Stimulated activated memory B cell treated with anti-CD40 and anti-IgM and Interleukin-4, amounts not matched to agents 10 μg/mL and 1 μg/mL and 100 μg/mL, for 72 hours (primary cell): ENCODE results near the gene PARD3.

ENCODE experiments used
- ATAC-seq: fragments of 150-1000 bp; cut with Tn5 transposase; 2 replicates; pipeline ENCODE4 v1.10.0; 2021
- H3K27ac Mint-ChIP-seq: one replicate; pipeline ENCODE4 v1.8.0; 2022; ENCODE audit warnings: mild to moderate bottlenecking, mixed read lengths
- H3K27me3 Mint-ChIP-seq: one replicate; pipeline ENCODE4 v1.8.0; 2022; ENCODE audit warnings: mixed read lengths
- H3K36me3 Mint-ChIP-seq: one replicate; pipeline ENCODE4 v1.8.0; 2022; ENCODE audit warnings: mixed read lengths
- H3K4me1 Mint-ChIP-seq: one replicate; pipeline ENCODE4 v1.8.0; 2022; ENCODE audit warnings: mixed read lengths
- H3K4me3 Mint-ChIP-seq: one replicate; pipeline ENCODE4 v1.8.0; 2022; ENCODE audit warnings: mild to moderate bottlenecking, moderate library complexity, mixed read lengths
- H3K9me3 Mint-ChIP-seq: one replicate; pipeline ENCODE4 v1.8.0; 2022; ENCODE audit warnings: mixed read lengths

Gene PARD3

DNA sequence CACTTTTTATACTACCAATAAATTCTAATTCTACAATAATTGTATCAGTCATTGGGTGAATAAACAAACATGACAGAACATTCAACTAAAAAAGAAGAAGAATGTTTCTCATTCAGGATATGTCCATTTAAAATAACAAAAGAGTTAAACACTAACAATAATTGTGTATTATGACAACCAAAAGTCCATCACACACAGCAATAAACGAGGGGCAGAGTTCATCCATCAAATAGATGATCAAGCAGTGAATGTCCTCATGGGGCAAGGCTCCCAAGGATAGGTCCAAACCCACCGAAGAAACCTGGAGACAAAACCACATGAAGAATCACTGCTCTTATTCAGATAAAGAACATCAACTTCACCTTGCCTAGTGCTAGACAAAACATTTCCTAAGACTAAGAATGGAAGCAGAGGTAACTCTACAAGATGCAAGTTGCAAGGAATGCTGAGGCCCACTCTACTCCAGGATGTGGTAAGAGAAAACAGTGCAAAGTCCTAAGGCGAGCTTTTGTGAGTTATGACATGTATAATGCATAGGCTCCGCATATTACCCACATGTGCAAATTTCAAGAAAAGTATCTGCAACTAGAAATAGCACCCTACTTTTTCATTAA, 115.1 kb downstream of the PARD3 start:
- H3K27me3 Mint-ChIP-seq, result no peaks in the 10 kb centered on the region
- H3K9me3 Mint-ChIP-seq, result peaks cover 5% of the 10 kb centered on the region
- no peak overlapping the region for H3K27ac Mint-ChIP-seq
- no peaks in the 10 kb centered on the region for H3K4me1 Mint-ChIP-seq
- ATAC-seq, result no peak
- H3K36me3 Mint-ChIP-seq, result no peaks in the 10 kb centered on the region
- no peak overlapping the region for H3K4me3 Mint-ChIP-seq

DNA sequence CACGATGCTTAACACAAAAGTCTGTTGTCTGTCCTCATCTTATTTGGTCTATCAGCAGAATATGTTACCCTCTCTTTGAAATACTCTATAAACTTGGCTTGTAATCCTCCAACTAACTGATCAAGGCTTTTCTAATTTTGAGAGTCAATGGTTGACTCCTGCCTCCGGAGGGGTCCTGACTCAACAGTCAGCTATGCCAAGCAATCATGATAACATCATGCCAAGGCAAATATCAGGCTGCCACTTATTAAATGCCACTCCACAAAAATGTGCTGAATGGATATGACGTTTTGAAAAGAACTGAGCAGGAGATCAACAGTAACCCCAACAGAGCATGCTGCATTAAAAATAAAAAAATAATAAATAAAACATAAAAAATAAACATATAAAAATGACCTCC, 116.1 kb downstream of the PARD3 start:
- no peak overlapping the region for H3K4me3 Mint-ChIP-seq

DNA sequence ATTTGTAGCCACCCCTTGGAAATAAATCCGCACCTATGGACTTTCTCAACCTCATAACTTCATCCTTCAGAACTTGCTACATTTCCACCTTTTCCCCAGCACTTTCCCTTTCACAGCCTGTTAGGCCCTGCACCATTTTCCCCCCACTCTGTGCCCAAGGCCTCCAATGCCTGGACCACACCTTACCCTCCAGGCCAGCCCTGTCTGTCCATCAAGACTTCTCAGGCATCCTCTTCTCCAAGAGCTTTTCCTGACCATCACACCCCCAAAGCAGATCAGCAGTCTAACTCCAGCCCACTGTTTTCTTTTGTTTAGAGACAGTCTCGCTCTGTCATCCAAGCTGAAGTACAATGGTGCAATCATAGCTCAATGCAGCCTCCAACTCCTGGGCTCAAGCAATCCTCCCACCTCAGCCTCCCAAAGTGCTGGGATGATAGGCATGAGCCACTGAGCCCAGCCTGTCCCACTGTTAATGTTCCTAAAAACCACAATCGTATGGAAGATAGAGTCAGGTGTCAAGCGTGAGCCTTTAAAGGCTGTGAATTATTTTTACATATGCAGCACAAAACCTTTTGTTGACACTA, 116.8 kb downstream of the PARD3 start:
- H3K27ac Mint-ChIP-seq, result no peak overlapping the region
- H3K4me1 Mint-ChIP-seq, result no peaks in the 10 kb centered on the region
- no peaks in the 10 kb centered on the region for H3K36me3 Mint-ChIP-seq
- H3K9me3 Mint-ChIP-seq, result peaks cover 5% of the 10 kb centered on the region
- ATAC-seq, result no peak
- H3K4me3 Mint-ChIP-seq, result no peak overlapping the region
- no peaks in the 10 kb centered on the region for H3K27me3 Mint-ChIP-seq

More for the DNA sequence above, 116.1 kb downstream of the PARD3 start:
- no peak overlapping the region for H3K27ac Mint-ChIP-seq
- H3K4me1 Mint-ChIP-seq, result no peaks in the 10 kb centered on the region
- peaks cover 5% of the 10 kb centered on the region for H3K9me3 Mint-ChIP-seq
- ATAC-seq, result no peak
- no peaks in the 10 kb centered on the region for H3K27me3 Mint-ChIP-seq
- no peaks in the 10 kb centered on the region for H3K36me3 Mint-ChIP-seq

DNA sequence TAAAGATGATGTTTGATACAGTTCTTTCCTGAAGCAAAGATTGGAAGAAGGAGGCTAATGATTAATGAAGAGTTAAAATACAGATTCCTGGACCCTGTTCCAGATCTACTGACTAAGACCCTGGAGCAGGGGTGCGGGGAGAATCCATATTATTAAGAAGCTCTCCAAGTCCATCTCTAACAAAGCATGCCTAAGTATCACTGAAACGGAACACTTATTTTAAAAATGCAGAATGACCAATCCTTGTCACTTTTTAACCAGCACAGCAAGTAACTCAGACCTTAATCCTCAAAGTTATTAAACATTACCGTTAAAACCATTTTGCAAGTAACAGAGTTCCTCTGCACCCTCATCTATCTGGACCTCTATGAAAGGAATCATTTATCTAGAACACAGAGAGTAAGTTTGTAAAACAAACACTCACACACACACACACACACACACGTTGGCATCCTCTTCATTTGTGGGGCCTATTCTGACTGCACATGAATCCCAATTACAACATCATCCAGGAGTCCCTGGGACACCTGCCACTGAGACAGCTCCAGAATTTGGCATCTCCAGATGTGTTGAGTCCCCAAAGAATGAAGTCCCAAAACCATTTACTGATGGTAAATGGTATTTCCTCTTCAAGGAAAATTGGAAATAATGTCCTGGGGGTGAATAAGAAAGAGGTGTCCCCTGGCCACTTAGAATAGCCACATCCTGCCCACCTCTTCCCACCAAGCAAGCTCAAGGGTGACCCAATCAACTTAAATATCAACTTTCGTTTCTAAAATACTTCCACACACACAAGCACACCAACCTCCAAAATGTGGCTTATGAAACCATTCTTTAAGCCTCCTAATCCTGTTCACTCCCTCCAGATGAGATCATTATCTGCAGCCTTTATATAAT, 117.5 kb downstream of the PARD3 start:
- H3K4me3 Mint-ChIP-seq, result no peak overlapping the region
- no peaks in the 10 kb centered on the region for H3K36me3 Mint-ChIP-seq
- no peaks in the 10 kb centered on the region for H3K4me1 Mint-ChIP-seq
- peaks cover 3% of the 10 kb centered on the region for H3K9me3 Mint-ChIP-seq
- H3K27ac Mint-ChIP-seq, result no peak overlapping the region
- H3K27me3 Mint-ChIP-seq, result no peaks in the 10 kb centered on the region
- ATAC-seq, result no peak

DNA sequence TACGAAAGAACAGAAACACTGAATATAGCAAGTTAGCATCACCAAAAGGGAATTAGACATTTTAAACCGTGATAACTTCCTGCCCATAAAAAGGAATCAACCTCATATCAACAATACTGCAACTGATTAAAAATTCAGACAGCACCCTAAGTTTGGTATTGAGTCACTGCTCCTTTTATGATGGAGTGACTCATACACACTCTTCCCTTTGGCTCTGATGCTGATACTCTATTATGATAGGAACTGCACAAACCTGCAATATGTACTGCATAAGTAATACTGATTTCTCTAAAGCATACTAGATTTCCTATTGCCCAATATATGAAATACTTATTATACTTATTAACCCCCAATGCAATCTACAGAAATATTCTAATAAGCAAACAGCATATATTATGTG, 118.7 kb downstream of the PARD3 start:
- Mint-ChIP-seq H3K36me3 (no peaks in the 10 kb centered on the region), H3K4me1 (no peaks in the 10 kb centered on the region), H3K27me3 (no peaks in the 10 kb centered on the region), H3K9me3 (peaks cover 4% of the 10 kb centered on the region), H3K27ac (no peak overlapping the region), H3K4me3 (no peak overlapping the region)
- no peak for ATAC-seq

DNA sequence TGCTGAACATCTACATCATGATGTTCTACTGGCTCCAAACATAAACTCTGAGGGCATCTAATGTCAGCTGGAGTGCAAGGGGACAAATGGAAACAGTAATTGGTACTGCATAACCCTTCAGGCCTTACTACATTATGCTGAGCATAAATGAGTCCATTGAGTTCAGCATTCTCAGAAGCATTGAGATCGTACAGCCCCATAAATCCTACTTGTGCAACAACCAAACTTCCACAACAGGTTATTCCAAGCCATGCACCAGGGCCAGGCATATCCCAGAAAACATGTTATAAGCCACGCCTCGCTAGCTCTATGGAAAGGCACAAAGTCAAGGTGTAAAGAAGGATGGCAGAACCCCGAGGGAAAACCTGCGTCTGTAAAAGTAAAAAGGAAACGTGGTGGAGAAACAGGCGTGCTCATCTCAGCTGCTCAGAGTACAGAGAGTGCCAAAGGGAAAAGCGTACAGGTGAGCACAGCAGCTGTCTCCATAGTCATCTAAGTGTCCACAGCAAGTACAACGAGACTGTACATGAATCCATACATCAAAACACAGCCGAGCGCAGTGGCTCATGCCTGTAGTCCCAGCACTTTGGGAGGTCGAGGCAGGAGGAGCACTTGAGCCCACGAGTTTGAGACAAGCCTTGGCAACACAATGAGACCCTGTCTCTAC, 124.6 kb downstream of the PARD3 start:
- Mint-ChIP-seq H3K4me1 (no peaks in the 10 kb centered on the region), H3K27me3 (no peaks in the 10 kb centered on the region), H3K36me3 (no peaks in the 10 kb centered on the region), H3K4me3 (no peak overlapping the region), H3K9me3 (peaks cover 5% of the 10 kb centered on the region), H3K27ac (no peak overlapping the region)
- ATAC-seq, result no peak

DNA sequence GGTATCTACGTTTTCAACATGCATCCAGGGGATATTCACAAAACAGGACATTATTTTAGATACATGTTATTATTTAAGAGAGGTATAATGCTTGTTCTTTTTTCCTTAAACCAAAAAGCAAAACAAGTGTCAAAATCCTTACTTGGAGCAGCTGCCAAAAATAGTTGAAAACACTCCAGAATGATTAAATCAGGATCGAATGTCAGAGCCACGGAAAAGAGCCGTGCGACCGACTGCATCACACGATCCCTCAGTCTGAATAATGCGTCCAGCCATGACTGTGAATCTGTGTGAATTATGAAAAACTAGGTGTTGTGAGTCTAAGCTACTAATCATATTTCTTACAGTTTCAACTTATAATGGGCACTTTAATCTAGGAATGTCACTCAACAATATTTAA, 126.0 kb downstream of the PARD3 start:
- Mint-ChIP-seq H3K4me1 (no peaks in the 10 kb centered on the region), H3K4me3 (no peak overlapping the region), H3K9me3 (peaks cover 5% of the 10 kb centered on the region), H3K36me3 (no peaks in the 10 kb centered on the region), H3K27ac (no peak overlapping the region), H3K27me3 (no peaks in the 10 kb centered on the region)
- ATAC-seq, result no peak

DNA sequence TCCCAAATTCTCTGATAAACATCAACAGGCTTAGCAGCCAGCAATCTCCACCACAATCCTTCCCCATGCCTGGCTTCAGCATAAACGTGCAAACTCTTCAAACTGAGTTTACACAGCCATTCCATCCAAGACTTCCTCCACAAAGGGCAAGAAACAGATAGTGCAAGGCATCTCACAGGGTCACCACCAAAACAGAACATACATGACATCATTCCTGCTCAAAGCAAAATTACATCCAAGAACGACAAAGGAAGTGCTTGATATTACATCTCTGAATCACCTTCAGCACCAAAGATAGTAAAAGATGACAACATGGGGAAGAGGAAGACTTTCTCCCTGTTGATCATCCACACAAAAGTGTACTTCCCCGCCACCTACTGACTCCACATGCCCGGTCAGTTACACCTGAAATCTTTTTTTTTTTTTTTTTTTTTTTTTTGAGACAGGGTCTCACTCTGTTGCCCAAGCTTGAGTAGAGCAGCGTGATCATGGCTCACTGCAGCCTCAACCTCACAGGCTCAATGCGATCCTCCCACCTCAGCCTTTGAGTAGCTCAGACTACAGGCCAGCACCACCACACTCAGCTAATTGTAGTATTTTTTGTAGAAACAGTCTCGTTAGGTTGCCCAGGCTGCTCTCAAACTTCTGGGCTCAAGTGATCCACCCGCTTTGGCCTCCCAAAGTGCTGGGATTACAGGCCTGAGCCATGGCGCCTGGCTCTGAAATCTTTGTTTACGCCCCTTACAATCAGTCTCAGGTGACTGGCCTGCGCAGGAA, 127.5 kb downstream of the PARD3 start:
- H3K9me3 Mint-ChIP-seq, result peaks cover 5% of the 10 kb centered on the region
- no peaks in the 10 kb centered on the region for H3K4me1 Mint-ChIP-seq
- H3K27me3 Mint-ChIP-seq, result no peaks in the 10 kb centered on the region
- H3K36me3 Mint-ChIP-seq, result no peaks in the 10 kb centered on the region
- no peak for ATAC-seq
- no peak overlapping the region for H3K4me3 Mint-ChIP-seq
- H3K27ac Mint-ChIP-seq, result no peak overlapping the region

DNA sequence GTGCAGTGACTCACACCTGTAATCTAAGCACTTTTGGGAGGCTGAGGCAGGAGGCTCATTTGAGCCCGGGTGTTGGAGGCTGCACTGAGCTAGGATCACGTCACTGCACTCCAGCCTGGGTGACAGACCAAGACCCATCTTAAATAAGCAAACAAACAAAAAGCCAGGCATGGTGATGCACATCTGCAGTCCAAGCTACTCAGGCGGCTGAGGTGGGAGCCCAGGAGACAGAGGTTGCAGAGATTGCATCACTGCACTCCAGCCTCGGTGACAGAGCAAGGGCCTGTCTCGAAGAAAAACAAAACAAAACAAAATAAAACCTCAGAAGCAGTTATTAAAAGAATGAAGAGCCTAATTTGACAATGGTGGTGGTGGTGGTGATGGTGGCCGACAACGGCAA, 132.5 kb downstream of the PARD3 start:
- H3K27ac Mint-ChIP-seq, result no peak overlapping the region
- no peaks in the 10 kb centered on the region for H3K36me3 Mint-ChIP-seq
- no peaks in the 10 kb centered on the region for H3K4me1 Mint-ChIP-seq
- peaks cover 7% of the 10 kb centered on the region for H3K27me3 Mint-ChIP-seq
- H3K4me3 Mint-ChIP-seq, result no peak overlapping the region
- ATAC-seq, result no peak
- no peaks in the 10 kb centered on the region for H3K9me3 Mint-ChIP-seq

DNA sequence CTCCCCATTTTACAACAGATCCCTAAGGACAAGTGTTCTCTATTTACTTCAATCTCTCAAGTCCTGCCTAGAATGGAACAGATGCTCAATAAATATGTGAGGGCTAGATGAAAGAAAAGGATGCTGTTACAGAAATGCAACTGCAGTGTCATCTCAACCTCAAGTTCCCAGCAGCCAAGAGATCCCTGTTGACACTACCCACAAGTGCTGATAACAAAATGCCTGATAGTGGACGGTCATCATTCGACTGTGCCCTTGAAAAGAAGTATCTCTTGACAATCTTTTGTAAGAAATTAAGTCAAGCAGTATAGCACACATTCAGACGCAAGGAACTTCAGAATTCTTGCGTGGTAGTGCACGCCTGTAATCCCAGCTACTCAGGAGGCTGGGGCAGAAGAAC, 133.2 kb downstream of the PARD3 start:
- no peak for ATAC-seq
- H3K27ac Mint-ChIP-seq, result no peak overlapping the region
- H3K27me3 Mint-ChIP-seq, result peaks cover 7% of the 10 kb centered on the region
- no peaks in the 10 kb centered on the region for H3K36me3 Mint-ChIP-seq
- H3K9me3 Mint-ChIP-seq, result no peaks in the 10 kb centered on the region
- no peaks in the 10 kb centered on the region for H3K4me1 Mint-ChIP-seq
- no peak overlapping the region for H3K4me3 Mint-ChIP-seq

DNA sequence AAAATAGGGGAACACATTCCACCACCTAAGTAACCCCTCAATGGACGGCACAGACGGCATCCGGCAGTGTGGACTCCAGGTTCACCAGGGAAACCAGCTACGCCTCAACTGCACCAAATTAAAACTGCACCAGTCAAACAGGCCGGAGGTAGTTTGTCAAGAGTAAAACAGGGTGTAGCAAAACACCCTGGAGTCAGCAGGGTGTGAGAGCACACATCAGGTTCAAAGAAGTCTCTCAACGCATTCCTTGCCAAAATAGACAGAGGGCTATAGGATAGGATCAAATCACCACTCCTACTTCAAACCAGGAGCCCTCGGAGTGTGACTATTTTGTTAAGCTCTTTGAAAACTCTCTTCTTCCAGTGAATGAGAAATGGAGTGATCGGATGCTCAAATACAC, 135.9 kb downstream of the PARD3 start:
- H3K9me3 Mint-ChIP-seq, result peaks cover 5% of the 10 kb centered on the region
- peaks cover 7% of the 10 kb centered on the region for H3K27me3 Mint-ChIP-seq
- H3K4me3 Mint-ChIP-seq, result no peak overlapping the region
- no peaks in the 10 kb centered on the region for H3K4me1 Mint-ChIP-seq
- H3K27ac Mint-ChIP-seq, result no peak overlapping the region
- no peak for ATAC-seq
- no peaks in the 10 kb centered on the region for H3K36me3 Mint-ChIP-seq

DNA sequence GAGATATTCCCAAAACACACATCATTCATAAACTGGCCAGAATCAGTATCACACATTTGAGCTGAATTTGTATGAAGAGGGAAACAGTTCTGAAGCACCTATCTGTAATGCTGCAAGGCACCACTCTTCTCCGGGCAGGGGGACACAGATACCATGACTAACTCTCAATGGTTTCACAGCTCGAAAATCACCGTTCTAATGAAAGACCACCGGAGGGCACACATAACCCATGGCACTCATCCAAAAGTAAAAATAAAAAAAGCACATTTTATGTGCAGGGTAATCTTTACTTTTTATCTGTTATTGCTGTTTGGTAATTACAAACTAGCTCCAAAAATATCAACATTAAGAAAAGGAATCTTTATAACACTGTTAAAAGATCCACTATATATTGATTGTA, 137.5 kb downstream of the PARD3 start:
- Mint-ChIP-seq H3K9me3 (peaks cover 5% of the 10 kb centered on the region), H3K27ac (no peak overlapping the region), H3K4me3 (no peak overlapping the region), H3K4me1 (no peaks in the 10 kb centered on the region), H3K27me3 (peaks cover 7% of the 10 kb centered on the region), H3K36me3 (no peaks in the 10 kb centered on the region)
- no peak for ATAC-seq

DNA sequence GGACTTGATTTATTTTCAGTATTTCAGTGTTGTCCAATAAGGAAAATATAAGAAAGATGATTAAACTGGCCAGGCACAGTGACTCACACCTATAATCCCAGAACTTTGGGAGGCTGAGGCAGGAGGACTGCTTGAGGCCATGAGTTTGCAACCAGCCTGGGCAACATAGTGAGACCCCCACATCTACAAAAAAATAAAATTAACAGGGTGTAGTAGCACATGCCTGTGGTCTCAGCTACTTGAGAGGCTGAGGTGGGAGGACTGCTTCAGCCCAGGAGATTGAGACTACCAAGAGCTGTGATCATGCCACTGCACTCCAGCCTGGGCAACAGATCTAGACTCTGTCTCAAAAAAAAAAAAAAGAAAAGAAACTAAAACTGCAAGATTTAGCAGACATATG, 138.0 kb downstream of the PARD3 start:
- Mint-ChIP-seq H3K27me3 (peaks cover 7% of the 10 kb centered on the region), H3K4me3 (no peak overlapping the region), H3K36me3 (no peaks in the 10 kb centered on the region), H3K27ac (no peak overlapping the region), H3K9me3 (peaks cover 5% of the 10 kb centered on the region), H3K4me1 (no peaks in the 10 kb centered on the region)
- no peak for ATAC-seq

DNA sequence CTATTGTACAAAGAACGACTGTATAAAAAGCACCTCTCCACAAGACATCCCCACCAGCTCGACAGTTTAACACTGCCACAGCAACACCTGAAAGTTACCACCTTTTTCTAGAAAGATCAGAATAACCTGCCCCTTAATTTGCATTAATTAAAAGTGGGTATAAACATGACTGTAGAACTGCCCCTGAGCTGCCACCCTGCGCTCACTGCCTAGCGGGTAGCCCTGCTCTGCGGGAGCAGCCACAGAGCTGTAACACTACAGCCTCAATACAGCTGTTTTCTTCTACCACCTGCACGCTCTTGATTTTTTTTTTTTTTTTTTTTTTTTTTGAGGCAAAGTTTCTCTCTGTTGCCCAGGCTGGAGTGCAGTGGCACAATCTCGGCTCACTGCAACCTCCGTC, 140.9 kb downstream of the PARD3 start:
- Mint-ChIP-seq H3K27ac (no peak overlapping the region), H3K4me1 (no peaks in the 10 kb centered on the region), H3K36me3 (no peaks in the 10 kb centered on the region), H3K4me3 (no peak overlapping the region), H3K9me3 (peaks cover 5% of the 10 kb centered on the region), H3K27me3 (peaks cover 4% of the 10 kb centered on the region)
- ATAC-seq, result no peak

DNA sequence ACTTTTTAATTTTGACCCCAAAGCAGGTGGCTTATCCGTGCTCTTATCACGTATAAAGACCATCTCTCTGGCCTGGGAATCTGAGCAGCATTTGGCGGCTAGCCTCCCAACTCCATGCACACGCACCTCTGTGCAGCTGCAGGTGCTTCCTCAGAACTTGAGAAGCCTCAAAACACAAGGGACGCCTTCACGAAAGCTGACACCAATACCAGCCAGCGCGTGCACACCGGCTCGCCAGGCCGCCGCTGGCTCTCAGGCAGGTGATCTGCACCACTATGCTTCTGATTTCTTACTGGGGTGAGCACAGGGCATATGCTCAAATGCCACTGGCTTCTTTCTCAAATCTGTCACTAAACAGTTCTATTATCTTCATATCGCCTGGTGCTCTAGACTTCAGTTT, 145.0 kb downstream of the PARD3 start:
- H3K36me3 Mint-ChIP-seq, result no peaks in the 10 kb centered on the region
- no peaks in the 10 kb centered on the region for H3K27me3 Mint-ChIP-seq
- H3K9me3 Mint-ChIP-seq, result no peaks in the 10 kb centered on the region
- ATAC-seq, result no peak
- H3K4me3 Mint-ChIP-seq, result no peak overlapping the region
- no peaks in the 10 kb centered on the region for H3K4me1 Mint-ChIP-seq
- no peak overlapping the region for H3K27ac Mint-ChIP-seq
